GM19043 (cell line): ENCODE measurements around the gene SHB.
"Not testable (repeated sequence)": the region's sequence is repeated elsewhere in the genome, so short reads cannot be mapped to it uniquely, and the experiment has no call there.

Experiments
- ATAC-seq: cut with Tn5 transposase; IDR thresholded peaks from one replicate; pipeline ENCODE4 v1.9.1; 2021; ENCODE audit warnings: low read depth; ENCODE audit not compliant: unreplicated experiment

The SHB gene

DNA sequence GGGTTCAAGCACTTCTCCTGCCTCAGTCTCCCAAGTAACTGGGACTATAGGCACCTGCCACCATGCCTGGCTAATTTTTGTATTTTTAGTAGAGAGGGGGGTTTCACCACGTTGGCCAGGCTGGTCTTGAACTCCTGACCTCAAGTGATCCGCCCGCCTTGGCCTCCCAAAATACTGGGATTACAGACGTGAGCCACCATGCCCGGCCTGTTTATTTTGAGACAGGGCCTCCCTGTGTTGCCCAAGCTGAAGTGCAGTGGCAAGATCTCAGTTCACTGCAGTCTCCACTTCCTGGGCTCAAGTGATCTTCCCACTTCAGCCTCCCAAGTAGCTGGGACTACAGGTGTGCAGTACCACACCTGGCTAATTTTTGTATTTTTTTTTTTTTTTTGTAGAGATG is 159.2 kb downstream of the SHB start:
- not testable (repeated sequence) for ATAC-seq

DNA sequence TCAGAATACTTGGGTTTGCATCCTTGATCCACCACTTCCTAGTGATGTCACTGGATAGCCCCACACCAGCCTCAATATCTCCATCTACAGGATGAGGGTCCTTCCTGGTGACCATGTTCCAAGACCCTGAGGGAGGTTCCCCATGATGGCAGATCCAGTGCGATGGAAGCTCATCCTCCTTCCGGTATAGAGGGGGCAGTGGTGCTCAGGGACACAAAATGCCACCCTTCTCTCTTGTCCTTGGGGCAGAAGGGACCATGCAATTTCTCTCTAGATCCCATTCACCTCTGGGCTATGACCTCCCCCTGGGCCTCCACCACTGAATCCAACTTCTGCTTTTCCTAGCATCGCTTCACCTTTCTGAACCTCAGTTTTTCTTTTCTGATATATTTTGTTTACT is 159.7 kb downstream of the SHB start:
- no peak for ATAC-seq

DNA sequence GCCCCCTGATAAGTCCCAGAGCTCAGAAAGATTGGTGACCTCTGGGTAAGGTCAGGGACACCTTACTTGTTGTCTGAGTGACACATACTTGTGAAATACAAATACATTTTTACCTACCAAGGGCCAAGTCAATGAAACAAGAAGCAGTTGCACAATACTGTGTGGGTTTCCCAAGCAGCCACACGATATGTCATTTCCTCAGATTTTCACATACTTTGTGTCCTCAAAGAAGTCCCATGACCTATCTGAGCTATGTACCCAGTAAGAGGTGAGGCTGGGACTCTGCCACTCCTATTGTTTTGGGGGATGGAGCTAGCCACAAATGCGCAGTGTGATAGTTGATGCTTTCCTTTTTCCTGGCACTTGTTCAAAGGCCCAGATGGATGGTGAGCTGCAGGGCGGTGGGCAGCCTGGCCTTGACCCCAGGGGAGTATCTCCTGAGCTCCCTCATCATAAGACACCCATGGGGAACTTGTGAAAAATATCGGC is 160.3 kb downstream of the SHB start:
- no peak for ATAC-seq

DNA sequence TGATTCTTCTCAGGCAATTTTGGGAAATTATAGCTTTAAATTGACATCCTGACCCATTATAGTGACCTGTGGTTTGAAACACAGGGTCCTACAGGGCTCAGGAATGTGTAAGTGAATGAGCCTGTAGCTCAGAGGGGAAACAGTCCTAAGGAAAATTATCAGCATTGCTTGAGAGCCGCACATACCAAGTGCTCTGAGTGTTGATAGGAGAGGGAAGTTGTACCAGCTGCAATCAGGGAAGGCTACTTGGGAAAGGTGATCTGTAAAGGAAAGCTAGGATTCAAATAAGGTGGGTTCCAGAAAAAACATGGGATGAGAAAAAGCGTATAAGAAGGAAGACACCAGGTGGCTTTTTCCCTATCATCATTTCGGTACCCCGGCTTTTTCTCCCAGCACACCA is 160.7 kb downstream of the SHB start:
- ATAC-seq: no peak

DNA sequence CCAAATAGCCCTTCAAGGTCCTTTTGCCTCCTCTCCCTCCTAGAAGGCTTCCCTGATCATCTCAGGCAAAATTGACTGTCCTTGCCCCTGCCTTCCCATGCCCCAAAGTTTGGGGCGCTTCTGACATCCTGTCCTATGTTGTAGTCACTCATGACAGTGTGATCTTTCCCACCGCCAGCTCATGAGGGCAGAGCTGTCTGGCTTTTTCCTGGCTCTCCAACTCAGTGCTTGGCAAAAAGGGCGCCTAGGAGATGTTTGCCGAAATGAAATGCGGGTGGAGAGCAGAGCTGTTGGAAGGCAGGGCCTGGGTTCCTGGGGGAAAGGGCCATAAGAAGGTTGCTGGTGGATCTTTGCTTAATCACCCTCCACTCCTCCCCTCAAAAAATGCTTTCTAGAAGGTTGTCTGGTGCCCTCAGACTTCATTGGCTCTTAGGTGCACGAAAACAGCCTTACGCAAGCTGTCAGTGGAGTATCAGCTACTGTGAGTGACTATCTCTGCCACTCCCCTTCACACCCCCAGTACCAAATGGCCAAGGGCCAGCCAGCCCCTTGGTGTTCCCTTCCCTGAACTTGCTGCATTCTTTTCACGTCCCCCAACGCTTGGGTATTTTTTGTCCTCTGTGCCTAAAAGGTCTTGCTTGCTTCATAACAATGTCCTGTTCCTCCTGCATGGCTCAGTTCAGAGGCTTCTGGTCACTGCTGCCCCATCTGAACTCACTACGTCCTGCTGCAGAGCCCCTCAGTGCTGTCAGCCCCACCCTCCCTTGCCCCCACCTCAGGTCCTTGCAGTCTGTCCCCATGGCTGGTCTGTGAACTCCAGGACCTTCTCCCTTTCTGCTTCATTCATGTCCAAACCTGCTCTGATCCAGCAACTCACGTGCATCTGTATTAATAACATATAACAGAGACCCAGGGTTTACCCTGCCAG is 162.5 kb downstream of the SHB start:
- ATAC-seq: no peak

DNA sequence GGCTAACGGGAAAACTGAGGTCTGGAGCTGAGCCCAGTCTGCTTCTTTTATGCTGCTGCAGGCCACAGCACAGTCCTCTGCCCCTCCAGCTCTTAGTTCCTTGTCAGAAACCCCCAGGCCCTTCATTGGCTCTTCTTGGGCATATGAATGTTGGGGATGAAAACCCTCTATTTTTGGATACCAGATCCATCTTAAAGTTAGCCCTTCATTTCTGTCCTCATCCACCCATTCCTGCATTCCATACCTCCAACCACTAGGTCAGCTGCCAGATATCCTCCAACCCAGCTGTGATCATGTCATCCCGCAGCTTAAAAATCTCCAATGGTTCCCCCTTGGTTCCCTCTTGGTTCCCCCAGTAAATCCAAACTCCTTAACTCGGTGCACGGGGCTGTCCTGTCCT is 163.3 kb downstream of the SHB start:
- no peak for ATAC-seq

DNA sequence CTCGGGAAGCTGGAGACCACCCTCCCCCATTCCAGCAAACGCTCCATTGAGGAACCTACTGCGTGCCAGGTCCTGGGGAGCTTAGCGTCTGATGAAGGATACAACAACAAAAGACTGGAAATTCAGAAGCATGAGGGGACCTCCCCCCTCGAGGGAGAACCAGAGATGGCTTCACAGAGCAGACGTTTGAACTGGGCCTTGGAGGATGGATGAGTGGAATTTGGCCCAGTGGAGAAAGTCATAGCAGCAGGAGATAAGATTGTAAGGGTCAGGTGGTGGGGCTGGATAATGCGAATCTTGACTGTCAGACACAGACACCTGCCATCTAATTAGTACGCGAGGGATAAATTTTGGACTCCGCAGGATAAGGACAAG is 163.9 kb downstream of the SHB start:
- ATAC-seq: no peak

DNA sequence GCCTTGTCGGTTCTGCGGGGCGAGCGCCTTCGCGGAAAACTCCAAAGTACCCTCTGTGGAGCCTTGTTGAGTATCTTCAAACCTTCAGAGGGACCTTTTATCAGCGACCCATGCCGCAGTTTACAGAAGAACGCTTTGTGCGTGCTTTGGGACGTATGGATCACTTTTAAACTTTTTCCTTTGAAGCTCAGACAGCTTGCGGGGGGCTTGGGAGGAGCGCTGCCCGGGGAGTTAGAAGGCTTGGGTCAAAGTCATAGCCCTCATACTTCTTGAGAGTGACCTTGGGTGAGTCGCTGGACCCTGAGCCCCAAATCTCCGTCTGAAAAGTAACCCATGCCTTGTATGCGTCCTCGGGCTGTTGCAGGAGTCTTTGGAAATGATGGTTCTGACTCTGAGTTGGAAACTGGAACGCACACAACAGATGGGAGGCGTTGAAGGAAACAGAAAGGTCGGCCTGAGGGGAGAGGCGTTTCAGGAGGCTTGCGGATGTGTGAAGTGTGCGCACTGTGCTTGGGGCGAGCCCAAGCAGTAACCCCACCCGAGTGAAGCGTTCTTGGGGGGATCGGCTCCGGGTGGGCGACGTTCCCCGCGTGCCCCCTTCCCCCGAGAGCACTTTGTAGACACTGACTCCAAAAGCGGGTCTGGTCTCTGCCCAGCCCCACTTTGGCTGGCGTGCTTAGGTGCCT is 164.4 kb downstream of the SHB start:
- no peak for ATAC-seq

DNA sequence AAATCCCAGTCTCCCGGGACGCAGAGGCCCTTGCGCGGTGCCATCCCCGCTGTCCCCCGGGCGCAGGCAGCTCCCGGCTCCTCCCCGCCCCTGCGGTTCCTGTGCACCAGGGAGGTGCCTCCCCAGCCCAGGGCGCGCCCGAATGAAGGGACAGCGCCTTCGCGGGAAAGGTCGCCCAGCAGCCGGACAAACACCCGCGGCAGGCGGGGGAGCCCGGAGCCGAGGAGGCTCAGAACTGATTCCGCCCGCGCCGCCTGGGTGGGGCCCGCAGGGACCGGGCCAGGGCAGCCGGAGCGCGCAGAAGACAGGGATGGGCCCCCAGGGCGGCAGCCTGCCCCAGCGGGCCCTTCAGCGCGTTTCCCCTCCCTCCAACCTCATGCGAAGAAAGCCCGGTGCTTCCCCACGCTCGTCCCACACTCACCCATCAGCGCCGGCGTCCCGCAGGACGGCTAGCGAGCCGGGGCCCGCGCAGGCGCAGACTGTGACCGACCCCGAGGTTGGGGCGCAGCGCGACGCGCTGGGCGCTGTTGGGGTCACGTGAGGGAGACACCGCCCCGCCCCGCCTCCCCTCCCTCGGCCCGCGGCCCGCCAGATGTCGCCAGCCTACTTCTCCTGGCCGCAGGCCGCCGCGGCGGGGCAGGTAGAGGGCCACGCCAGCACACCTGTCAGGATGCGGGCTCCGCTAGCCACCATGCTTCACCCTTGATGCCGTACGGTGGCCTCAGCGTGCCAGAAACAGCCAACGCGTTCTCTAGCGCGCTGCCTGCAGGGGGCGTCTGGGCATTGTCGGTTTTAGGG is 165.2 kb downstream of the SHB start, which contains the start of gene SLC25A51:
SLC25A51 (minus strand) TSS at position 481 of the 798 bp plus-strand sequence. CDS start 15,577 bp downstream, outside the sequence.
- ATAC-seq: peak; percentile 82

DNA sequence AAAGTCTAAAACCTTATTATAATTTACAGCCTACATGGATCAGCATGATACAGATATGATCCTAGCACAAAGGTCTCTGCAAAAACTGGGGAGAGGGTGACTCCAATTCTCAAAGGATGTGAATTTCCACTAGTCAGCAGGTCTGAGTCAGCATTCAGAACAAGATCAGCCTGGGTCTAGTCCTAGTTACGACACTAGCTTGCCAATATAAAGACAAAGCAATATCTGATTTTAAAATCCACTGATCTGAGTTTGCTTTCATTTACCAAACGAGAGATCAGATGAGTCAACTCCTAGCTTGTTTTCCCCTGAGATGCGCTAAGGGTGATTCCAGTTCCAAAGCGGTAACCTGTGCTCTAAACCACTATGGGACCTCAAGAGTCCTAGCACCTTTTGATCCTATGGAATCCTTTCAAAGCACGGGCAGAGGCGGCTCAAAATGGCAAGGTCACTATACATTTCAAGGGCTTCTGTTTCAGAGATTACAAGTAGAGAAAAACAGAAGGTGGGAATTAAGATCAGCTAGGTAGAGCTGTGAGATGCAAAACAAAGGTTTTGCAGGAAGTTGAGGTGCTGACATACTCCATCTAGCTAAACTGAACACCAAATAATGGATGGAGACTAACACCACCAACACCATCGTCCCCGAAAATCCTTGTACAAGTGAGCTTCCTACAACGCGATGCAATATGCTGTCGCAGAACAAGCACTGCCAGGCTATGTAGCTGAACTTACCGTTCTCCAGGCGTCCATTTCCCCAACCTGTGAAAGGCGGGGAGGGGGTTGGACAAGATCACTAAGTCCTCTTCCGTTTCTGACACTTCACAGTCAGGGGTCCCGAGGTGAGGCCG is 166.0 kb downstream of the SHB start:
- ATAC-seq: peak; percentile 4

DNA sequence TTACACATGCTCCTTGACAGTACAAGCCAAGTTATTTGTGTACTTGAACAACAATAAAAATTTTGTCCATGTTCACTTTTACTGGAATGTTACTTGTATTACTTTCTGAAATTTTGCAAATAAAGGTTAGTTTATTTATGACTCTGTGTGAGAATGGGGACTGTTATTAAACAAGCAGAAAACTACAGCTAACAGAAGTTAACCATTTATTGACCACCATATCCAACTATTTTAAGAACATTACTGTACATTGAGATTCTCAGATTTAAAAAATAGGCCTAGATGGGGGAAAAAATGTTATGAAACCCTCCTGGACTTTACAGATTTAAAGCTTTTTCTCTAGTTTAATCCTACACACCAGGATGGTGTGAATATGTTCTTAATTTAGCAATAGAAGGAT is 166.9 kb downstream of the SHB start:
- no peak for ATAC-seq

DNA sequence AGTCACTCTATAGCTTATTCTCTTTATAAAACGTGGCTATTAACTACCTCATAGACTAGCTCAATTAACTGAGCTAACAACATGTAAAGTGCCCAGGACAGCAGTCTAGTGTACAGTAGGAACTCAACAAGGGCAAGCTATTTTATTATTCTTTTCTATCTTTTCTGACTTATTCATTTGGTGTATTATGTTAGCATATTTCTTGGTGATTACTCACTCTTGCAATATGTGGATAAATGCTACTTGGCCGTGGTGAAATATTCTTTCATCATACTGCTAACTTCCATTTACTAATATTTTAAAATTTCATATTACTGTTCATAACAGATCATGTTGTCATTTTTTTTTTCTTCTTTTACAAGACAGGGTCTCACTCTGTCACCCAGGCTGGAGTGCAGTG is 170.0 kb downstream of the SHB start:
- ATAC-seq: no peak

DNA sequence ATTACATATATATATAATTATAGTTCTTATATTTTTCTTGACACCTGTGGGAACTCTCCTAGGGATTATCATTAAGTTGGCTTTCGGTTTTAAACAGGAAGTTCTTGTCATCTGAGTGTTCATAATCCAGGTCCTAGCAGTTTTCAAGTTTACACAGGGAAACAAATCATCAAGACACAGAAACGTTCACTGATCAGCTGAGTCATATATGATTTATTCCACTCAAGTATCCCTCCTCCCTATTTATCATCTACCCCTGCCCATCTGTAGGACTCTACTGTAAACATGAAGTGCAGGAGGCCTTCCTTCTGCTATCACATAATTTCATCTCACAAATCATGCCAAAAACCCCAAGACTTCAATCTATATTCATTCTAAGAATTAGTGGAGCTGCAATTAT is 171.4 kb downstream of the SHB start:
- no peak for ATAC-seq

DNA sequence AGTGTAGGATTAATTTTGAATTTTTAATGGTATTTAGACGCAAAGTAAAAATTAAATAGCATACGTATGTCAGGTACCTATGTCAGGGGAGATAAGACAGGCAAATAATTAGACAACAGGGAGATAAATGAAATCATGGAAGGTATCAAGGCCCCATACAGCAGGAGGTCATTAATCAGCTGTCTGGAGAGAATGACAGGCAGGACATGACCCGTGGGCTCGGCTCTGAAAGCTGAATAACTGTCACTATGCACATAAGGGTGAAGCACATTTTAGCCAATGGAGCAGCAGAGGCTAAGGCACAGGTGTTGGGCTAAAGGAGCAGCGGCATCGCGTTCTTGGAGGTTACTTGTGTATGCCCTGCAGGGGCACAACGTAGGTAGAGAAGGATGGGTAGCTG is 177.0 kb downstream of the SHB start:
- no peak for ATAC-seq

DNA sequence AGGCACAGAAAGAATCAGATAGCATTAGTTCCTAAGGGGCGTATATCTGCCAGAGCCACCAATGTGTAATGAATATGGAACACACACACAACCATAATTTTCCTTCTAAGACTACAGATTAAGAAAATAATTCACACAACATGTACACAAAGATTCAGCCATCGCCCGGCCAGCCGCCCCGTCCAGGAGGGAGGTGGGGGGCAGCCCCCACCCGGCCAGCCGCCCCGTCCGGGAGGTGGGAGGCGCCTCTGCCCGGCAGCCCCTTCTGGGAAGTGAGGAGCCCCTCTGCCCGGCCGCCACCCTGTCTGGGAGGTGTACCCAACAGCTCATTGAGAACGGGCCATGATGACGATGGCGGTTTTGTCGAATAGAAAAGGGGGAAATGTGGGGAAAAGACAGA is 178.0 kb downstream of the SHB start:
- not testable (repeated sequence) for ATAC-seq

DNA sequence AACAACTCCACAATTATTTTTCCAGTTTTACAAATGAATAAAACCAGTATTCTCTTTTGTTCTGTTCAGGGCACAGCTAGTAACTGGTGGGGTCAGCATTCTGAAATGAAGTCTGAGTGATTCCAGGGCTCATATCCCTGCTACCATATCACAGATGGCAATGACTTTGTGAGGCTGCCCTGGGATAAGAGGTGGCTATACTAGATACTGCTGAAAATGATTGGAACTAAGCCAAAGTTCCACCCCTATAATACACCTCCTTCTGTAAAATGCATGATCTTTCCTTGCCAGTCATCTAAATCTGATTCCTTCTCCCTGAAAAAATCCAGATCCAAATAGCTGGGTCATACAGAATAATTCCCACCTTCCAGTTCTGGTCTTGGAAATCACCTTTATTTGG is 179.5 kb downstream of the SHB start:
- no peak for ATAC-seq

DNA sequence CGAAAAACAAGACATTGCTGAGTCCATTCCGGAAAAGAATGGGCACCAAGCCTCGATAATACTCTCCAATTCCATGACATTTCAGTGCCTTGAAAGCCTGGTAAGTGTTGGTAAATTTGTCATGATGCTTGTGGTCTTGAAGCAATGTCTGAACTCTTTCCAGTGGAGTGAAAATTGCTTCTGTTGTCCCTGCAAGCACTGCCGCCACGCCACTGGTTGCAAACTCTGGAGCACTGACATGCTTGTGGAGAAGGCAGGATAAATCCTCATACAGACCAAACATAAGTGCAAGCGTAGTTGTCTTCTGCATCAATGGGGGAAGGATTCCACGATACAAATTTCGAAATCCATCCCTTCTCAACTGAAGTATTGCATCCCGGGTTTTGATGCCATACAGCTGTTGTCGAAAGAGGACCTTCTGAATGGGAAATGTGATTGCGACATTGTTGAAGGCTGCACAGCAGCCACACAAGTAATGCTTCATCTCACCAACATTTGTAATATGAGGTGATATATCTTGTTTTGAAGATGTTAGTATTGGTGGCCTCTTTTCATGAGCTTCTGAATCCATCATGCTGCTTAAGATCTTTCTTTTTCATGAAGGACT is 180.9 kb downstream of the SHB start:
- ATAC-seq: not testable (repeated sequence)

DNA sequence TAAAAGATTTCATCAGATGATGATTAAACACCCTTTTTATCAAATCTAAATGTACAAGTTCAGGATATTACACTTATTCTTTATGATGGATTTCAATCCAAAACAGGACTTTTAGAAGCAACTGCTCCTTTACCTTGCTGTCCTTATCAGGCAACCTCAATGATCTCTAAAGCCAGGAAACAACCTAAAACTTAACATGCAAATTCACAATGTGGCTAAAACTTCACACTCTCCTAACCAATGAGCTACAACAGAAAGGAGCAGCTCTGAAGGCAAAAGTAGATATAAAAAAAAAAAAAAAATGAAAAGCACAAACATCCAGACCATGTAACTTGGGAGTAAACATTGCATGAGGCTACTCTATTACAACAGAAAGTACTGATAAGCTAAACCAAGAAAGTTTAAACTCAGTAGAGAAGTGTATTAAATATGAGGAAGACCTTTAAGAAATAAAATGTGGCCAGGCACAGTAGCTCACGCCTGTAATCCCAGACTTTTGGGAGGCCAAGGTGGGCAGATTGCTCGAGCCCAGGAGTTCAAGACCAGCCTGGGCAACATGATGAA is 188.0 kb downstream of the SHB start:
- ATAC-seq: no peak

DNA sequence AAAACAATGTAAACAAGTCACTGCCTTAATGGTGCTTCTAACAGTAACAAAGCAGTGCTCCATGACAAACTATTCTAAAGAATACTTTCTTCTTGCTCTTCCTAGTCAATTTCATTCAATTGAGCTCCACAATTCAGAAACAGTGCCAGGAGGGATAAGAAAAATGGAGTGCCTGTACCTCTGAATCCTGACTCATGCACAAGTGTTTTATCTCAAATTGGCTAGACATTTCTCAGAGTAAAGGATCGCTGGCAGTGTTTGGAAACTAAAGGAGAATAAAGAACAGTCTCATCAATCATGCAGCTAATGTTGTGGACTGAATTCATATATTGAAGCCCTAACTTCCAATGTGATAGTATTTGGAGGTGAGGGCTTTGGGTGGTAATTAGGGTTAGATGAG is 192.7 kb downstream of the SHB start:
- no peak for ATAC-seq
